Measurements from ENCODE around the gene POMGNT2.

Gene POMGNT2

DNA sequence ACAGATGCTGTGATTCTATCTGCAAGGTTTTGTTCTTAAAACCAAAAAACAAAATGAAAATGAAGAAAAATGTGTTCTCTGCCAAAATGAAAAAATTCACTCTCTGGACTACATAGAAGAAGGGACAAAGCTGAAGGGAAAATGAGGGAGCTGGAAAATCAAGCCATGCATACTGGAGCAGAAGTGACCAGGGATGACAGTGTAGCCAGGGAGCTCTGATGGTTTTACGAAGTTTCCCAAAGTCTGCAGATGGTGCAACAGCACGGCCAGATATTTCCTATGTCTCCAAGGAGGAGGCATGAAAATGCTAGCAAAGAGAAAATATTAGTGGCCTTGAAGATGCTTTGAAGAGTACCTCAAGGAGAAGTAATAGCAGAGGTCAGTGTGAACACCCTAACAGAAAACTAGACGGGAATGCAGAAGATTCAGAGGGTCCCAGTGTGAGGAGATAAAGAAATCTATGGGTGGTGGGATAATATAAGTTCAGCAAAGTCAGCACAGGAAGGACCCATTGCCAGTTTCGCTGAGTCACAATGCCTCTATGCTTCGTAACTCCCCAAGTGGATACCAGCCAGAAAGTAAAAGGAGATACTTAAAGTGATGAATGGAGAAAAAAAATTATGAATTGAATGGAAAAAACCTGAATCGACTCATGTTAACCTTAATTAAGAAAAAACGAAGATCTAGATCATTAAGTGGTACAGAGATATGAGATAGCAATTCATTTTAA, 39.0 kb upstream of the POMGNT2 start:
- TF ChIP-seq, protein P1, sequence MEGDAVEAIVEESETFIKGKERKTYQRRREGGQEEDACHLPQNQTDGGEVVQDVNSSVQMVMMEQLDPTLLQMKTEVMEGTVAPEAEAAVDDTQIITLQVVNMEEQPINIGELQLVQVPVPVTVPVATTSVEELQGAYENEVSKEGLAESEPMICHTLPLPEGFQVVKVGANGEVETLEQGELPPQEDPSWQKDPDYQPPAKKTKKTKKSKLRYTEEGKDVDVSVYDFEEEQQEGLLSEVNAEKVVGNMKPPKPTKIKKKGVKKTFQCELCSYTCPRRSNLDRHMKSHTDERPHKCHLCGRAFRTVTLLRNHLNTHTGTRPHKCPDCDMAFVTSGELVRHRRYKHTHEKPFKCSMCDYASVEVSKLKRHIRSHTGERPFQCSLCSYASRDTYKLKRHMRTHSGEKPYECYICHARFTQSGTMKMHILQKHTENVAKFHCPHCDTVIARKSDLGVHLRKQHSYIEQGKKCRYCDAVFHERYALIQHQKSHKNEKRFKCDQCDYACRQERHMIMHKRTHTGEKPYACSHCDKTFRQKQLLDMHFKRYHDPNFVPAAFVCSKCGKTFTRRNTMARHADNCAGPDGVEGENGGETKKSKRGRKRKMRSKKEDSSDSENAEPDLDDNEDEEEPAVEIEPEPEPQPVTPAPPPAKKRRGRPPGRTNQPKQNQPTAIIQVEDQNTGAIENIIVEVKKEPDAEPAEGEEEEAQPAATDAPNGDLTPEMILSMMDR (IDR thresholded peaks at IDR 0.05; ENCODE audit: low read depth, low read length): no peak
- H3K4me3 ChIP-seq (ENCODE audit: low read depth, low read length): no peak overlapping the region

DNA sequence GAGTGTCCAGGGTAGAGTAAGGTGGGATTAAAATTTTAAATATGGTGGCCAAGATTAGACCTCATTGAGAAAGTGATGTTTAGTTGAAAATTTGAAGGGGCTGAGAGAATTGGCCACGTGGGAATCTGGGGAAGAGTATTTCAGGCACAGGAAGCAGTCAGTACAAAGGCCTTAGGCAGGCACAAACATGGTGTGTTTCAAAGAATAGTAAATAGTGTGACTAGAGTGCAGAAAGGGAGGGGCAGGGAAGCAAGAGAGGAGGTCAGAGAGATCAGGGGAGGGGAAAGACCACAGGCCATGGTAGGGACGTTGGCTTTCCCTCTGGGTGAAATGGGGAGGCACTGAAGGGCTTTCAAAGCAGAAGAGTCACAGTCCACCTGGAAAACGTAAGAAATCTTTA, 36.6 kb upstream of the POMGNT2 start:
- TF ChIP-seq, protein P1 (IDR thresholded peaks at IDR 0.05; ENCODE audit: low read depth, low read length): no peak
- no peak overlapping the region for H3K4me3 ChIP-seq (ENCODE audit: low read depth, low read length)

DNA sequence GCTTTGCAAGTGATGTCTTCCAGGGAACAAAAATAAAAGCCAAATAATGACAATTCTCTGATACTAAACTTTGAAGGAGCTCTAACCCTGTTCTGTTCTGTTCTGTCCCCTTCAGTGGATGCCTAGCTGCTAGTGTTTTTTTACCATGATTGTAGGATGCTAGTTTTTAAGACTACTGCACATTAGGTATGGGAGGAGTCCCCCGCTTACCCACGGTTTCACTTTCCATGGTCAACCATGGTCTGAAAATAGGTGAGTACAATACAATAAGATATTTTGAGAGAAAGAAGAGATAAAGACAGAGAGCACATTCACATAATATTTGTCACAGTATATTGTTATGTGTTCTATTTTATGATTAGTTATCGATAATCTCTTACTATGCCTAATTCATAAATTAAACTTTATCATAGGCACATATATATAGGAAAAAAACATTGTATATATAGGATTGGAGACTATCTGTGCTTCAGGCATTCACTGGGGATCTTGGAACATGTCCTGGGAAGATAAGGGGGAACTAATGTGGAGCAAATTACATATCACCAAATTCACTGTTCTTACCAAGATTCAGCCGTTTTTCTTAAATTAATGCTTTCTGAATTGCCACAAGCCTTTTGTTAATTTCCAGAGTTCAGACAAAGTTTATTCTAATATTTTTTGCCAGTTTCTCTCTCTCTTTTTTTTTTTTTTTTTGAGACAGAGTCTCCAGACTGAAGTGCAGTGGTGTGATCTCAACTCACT, 32.8 kb upstream of the POMGNT2 start:
- no peak overlapping the region for H3K4me3 ChIP-seq (ENCODE audit: low read depth, low read length)
- TF ChIP-seq, protein P1 (IDR thresholded peaks at IDR 0.05; ENCODE audit: low read depth, low read length): no peak

DNA sequence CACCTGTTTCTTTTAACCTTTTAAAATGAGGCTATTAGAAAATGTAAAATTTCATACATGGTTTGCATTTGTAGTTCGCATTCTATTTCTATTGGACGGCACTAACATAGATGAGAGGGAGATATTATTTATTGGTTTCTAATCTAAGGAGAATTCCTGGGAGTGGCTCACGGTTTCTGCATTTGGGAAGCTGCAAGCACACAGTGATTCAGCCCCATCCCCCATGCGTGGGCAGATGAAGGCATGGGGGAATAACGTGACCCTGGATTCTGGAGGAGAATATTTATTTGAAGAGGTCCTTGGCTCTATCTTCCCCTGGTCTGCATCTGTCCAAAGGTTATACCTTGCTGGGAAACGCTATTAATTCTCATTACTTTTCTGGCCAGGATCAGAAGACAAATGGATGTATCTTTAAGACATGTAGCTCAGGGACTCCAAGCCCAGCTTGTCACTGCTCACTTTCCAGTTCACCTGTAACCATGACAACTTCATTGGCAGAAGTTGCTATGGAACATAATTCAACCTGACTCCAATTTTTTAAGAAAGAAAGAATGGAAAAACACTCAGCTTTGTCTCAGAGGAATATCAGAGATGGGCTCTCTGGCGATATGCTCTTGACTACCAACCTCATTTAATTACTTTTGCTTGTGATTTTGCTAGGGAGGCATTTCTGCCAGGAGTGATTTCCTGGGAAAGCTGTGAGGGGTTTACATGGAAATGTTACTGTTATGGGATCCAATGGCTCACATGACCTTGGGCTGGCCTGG, 27.2 kb upstream of the POMGNT2 start:
- H3K4me3 ChIP-seq (ENCODE audit: low read depth, low read length): no peak overlapping the region
- TF ChIP-seq, protein P1 (IDR thresholded peaks at IDR 0.05; ENCODE audit: low read depth, low read length): no peak

- TF ChIP-seq, protein P1 (IDR thresholded peaks at IDR 0.05; ENCODE audit: low read depth, low read length): no peak
- H3K4me3 ChIP-seq (ENCODE audit: low read depth, low read length): no peak overlapping the region
Measured at GRCh38 chr3:43132193-43132592, 26.3 kb upstream of the POMGNT2 start.

GRCh38 chr3:43128464-43128863, 22.6 kb upstream of the POMGNT2 start:
- TF ChIP-seq, protein P1 (IDR thresholded peaks at IDR 0.05; ENCODE audit: low read depth, low read length): no peak

More at GRCh38 chr3:43128464-43128863, 22.6 kb upstream of the POMGNT2 start:
- no peak overlapping the region for H3K4me3 ChIP-seq (ENCODE audit: low read depth, low read length)
